Esophagus squamous epithelium (tissue), 4 donors: ENCODE results near the gene CYP2S1.

ENCODE experiments used
- POLR2A ChIP-seq, 4 donors: fragments of 450-650 bp; IDR thresholded peaks; one replicate each; pipeline ENCODE4 v1.6.1; 2017; ENCODE audit warnings: antibody characterized with exemption in 4 of 4, mild to moderate bottlenecking in 4 of 4, moderate library complexity in 3 of 4
- TF ChIP-seq, protein P1 (sequence below), 6 experiments: fragments of 450-650 bp in 4 of 6; fragments of 200-600 bp in 2 of 6; sonication (generic) in 2 of 6; IDR thresholded peaks; one replicate each; pipeline ENCODE4 v1.5.1; 2016 to 2019; ENCODE audit warnings: antibody characterized with exemption in 6 of 6, mild to moderate bottlenecking in 4 of 6, moderate library complexity in 4 of 6

DNA sequence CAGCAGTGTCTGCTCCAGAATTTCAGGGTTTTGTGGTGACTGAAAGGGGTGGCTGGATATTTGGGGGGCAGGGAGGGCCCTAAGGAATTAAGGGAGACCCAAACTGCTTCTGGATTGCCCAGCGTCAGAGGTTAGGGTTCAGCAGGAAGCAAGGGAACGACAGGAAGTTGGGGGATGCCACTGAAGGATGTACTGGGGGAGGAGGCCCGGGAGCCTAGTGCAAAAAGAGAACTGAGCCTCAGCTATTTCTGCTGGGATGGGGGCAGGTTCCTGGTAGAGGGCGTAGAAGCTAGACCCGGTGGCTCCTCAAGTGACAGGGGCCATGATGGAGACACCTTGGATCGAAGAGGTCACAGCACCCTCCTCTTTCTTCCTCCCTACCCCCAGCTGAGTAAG lies 1.1 kb downstream of the CYP2S1 start:
- TF ChIP-seq POLR2A (IDR thresholded peaks at IDR 0.05), result no peak
- TF ChIP-seq, protein P1, sequence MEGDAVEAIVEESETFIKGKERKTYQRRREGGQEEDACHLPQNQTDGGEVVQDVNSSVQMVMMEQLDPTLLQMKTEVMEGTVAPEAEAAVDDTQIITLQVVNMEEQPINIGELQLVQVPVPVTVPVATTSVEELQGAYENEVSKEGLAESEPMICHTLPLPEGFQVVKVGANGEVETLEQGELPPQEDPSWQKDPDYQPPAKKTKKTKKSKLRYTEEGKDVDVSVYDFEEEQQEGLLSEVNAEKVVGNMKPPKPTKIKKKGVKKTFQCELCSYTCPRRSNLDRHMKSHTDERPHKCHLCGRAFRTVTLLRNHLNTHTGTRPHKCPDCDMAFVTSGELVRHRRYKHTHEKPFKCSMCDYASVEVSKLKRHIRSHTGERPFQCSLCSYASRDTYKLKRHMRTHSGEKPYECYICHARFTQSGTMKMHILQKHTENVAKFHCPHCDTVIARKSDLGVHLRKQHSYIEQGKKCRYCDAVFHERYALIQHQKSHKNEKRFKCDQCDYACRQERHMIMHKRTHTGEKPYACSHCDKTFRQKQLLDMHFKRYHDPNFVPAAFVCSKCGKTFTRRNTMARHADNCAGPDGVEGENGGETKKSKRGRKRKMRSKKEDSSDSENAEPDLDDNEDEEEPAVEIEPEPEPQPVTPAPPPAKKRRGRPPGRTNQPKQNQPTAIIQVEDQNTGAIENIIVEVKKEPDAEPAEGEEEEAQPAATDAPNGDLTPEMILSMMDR (IDR thresholded peaks at IDR 0.05), result no peak
